Glutamatergic neuron (in vitro differentiated cells): Measurements from ENCODE around the gene DENND5B. TPM values are rescaled to one million over a fixed set of nuclear protein-coding genes. Genes with fewer than 3 reads are reported as not detected.
"Not testable (repeated sequence)": the region's sequence is repeated elsewhere in the genome, so short reads cannot be mapped to it uniquely, and the experiment has no call there.

Experiments used
- DNase-seq: peaks from one replicate; pipeline ENCODE4 v3.0.0; 2022
- H3K27ac Mint-ChIP-seq: one replicate; pipeline ENCODE4 v1.8.0; 2020; ENCODE audit warnings: mild to moderate bottlenecking, mixed read lengths, inconsistent platforms; ENCODE audit not compliant: unreplicated experiment
- H3K27me3 Mint-ChIP-seq: one replicate; pipeline ENCODE4 v1.8.0; 2020; ENCODE audit warnings: mild to moderate bottlenecking, moderate library complexity, mixed read lengths, inconsistent platforms; ENCODE audit not compliant: unreplicated experiment
- H3K36me3 Mint-ChIP-seq: one replicate; pipeline ENCODE4 v1.8.0; 2020; ENCODE audit warnings: mild to moderate bottlenecking, mixed read lengths, inconsistent platforms; ENCODE audit not compliant: unreplicated experiment
- H3K4me1 Mint-ChIP-seq: one replicate; pipeline ENCODE4 v1.8.0; 2020; ENCODE audit warnings: mild to moderate bottlenecking, low read depth, mixed read lengths, inconsistent platforms; ENCODE audit not compliant: unreplicated experiment
- H3K4me3 Mint-ChIP-seq: one replicate; pipeline ENCODE4 v1.8.0; 2020; ENCODE audit warnings: mild to moderate bottlenecking, mixed read lengths, inconsistent platforms; ENCODE audit not compliant: unreplicated experiment
- H3K9me3 Mint-ChIP-seq: one replicate; pipeline ENCODE4 v1.8.0; 2020; ENCODE audit warnings: mild to moderate bottlenecking, moderate library complexity, mixed read lengths, inconsistent platforms; ENCODE audit not compliant: unreplicated experiment
- total RNA-seq: library from RNA; stranded (reverse); fragmentation: NEBNext Ultra II Directional; extraction: Animal tissue kit (Norgen Biotek cat#: 25700); gene quantifications from one replicate; pipeline ENCODE4 v1.2.1, GENCODE V29; 2021; ENCODE audit not compliant: unreplicated experiment
- TF ChIP-seq, protein P1 (sequence below): fragments of 200-600 bp; sonication (generic); IDR thresholded peaks from one replicate; pipeline ENCODE4 v1.5.0; 2021; ENCODE audit not compliant: partially characterized antibody, unreplicated experiment

The DENND5B gene
- total RNA-seq, 1 donor from 2014 or later, result 45.6 TPM

DNA sequence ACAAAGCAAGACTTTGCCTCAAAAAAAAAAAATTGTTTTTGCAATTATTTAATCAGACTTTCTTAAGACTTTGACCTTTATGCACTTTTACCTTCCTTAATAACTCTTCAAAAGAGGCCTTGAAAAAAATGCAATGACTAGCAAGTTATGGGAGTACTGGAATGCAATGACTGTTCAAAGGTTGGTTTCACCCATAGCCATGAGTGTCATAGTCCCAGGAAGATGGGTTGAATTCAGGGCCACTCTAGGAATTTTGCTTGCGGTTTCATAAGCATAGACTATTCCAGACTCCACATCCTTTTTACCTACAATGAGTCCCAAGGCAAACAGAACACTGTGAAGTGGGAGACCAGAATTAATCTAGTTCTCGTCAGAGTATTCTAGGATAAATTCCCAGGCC, 29.4 kb upstream of the DENND5B start:
- Mint-ChIP-seq H3K27ac (no peak overlapping the region), H3K4me1 (no peaks in the 10 kb centered on the region), H3K9me3 (no peaks in the 10 kb centered on the region), H3K36me3 (no peaks in the 10 kb centered on the region), H3K4me3 (no peak overlapping the region), H3K27me3 (no peaks in the 10 kb centered on the region)
- DNase-seq, result no peak
- TF ChIP-seq, protein P1, sequence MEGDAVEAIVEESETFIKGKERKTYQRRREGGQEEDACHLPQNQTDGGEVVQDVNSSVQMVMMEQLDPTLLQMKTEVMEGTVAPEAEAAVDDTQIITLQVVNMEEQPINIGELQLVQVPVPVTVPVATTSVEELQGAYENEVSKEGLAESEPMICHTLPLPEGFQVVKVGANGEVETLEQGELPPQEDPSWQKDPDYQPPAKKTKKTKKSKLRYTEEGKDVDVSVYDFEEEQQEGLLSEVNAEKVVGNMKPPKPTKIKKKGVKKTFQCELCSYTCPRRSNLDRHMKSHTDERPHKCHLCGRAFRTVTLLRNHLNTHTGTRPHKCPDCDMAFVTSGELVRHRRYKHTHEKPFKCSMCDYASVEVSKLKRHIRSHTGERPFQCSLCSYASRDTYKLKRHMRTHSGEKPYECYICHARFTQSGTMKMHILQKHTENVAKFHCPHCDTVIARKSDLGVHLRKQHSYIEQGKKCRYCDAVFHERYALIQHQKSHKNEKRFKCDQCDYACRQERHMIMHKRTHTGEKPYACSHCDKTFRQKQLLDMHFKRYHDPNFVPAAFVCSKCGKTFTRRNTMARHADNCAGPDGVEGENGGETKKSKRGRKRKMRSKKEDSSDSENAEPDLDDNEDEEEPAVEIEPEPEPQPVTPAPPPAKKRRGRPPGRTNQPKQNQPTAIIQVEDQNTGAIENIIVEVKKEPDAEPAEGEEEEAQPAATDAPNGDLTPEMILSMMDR, result no peak

DNA sequence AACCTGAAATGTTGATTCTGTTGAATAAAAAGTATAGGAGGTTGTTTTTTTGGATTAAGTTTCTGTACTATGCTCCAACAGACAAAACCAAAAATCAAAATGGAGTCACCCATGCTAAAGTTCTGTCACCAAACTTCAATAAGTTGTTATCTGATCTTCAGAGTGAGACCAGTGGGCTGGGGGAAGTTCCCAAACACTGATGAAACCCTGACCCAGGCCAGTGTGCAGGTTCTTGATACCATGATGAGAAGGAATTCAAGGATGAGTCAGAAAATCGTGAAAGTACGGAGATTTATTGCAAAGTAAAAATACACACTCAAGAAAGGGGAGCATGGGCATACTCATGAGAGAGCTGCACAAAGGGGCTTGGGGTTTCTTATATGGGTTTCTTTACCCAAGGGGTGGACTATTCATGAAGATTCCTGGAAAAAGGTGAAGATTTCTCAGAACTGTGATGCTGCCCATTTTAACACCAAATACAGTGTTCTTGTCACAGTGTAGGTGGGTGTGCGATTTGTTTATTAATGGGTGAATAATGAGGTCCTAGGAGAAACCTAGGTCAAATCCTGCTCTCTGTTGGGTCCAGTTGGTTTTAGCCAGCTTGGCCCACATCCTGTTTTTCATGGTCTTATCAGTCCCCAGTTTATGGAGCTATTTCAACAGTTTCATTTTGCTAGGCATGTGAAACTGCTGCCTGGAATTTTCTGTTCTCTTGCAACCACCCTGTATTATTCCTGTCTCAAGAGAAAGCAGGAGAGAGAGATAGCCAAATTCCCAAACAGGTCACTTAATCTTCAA, 27.5 kb upstream of the DENND5B start:
- H3K27ac Mint-ChIP-seq, result no peak overlapping the region
- no peaks in the 10 kb centered on the region for H3K4me1 Mint-ChIP-seq
- no peak overlapping the region for H3K4me3 Mint-ChIP-seq
- DNase-seq, result no peak
- no peaks in the 10 kb centered on the region for H3K36me3 Mint-ChIP-seq
- TF ChIP-seq, protein P1, result no peak
- no peaks in the 10 kb centered on the region for H3K9me3 Mint-ChIP-seq
- no peaks in the 10 kb centered on the region for H3K27me3 Mint-ChIP-seq

DNA sequence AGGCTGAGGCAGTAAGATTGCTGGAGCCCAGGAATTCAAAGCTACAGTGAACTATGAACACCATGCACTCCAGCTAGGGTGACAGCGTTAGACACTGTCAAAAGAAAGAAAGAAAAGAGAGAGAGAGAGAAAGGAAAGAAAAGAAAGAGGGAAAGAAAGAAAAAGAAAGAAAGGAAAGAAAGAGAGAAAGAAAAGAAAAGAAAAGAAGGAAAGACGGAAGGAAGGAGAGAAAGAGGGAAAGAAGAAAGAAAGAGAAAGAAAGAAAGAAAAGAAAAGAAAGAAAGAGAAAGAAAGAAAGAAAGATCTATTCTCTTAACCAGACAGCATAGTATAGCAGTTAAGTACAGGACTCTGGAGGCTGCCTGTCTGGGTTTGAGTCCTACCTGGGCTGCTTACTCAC, 21.9 kb upstream of the DENND5B start:
- TF ChIP-seq, protein P1, result no peak
- H3K9me3 Mint-ChIP-seq, result peaks cover 4% of the 10 kb centered on the region
- no peaks in the 10 kb centered on the region for H3K36me3 Mint-ChIP-seq
- DNase-seq, result no peak
- no peaks in the 10 kb centered on the region for H3K27me3 Mint-ChIP-seq
- no peak overlapping the region for H3K27ac Mint-ChIP-seq
- H3K4me3 Mint-ChIP-seq, result no peak overlapping the region
- H3K4me1 Mint-ChIP-seq, result no peaks in the 10 kb centered on the region

DNA sequence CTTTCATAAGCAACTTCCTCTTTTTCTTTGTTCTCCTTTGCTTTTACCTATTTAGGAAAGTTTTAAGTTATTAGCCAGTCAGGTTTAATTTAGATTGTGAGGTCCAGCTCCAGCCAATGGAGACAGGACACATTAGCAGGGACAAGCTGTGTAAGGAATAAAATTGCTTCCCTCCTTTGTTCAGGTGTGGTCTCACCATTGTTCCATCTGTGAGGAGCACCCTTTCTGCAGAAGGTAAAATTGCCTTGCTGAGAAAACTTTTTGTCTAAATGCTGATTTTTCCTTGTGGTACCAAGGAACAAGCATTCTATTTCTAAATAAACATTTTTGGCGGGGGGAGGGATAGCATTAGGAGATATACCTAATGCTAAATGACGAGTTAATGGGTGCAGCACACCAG, 17.4 kb upstream of the DENND5B start:
- not testable (repeated sequence) for H3K4me3 Mint-ChIP-seq, H3K27me3 Mint-ChIP-seq, H3K4me1 Mint-ChIP-seq, DNase-seq, H3K36me3 Mint-ChIP-seq, H3K9me3 Mint-ChIP-seq, H3K27ac Mint-ChIP-seq

DNA sequence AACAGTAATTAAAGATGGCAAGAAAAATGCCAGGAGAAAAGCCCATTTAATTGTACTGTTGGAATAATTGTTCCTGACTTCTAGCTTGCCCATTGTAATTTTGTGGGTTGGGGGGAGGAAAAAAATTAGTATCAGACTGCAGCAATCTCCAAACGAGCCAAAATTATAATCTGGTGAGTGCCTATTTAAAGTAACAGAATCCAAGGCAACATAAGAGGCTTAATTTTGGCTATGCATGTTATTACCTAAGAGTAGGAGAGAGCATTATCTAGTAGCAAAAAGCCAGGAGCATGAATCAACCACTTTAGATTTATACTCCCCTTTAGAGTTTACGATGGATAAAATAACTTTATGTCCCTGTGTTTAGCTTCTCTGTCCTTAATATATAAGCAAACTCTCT, 14.6 kb upstream of the DENND5B start:
- DNase-seq, result no peak
- Mint-ChIP-seq H3K27ac (no peak overlapping the region), H3K36me3 (peaks cover 6% of the 10 kb centered on the region), H3K4me3 (no peak overlapping the region), H3K27me3 (no peaks in the 10 kb centered on the region), H3K9me3 (peaks cover 4% of the 10 kb centered on the region), H3K4me1 (no peaks in the 10 kb centered on the region)
- TF ChIP-seq, protein P1, result no peak
